HFFc6 (cell line): ENCODE results near the gene RPS29. TPM values are rescaled to one million over a fixed set of nuclear protein-coding genes. Genes with fewer than 3 reads are reported as not detected.
"Not testable (repeated sequence)": the region's sequence is repeated elsewhere in the genome, so short reads cannot be mapped to it uniquely, and the experiment has no call there.

Source experiments
- DNase-seq: peaks from one replicate; pipeline ENCODE4 v3.0.0-alpha.2; 2018
- H3K27ac Mint-ChIP-seq: 2 replicates; pipeline ENCODE4 v1.8.0; 2020; ENCODE audit warnings: mild to moderate bottlenecking, mixed read lengths
- H3K27me3 Mint-ChIP-seq: 2 replicates; pipeline ENCODE4 v1.8.0; 2021; ENCODE audit warnings: mild to moderate bottlenecking, moderate library complexity, mixed read lengths; ENCODE audit not compliant: insufficient read depth
- H3K36me3 Mint-ChIP-seq: 2 replicates; pipeline ENCODE4 v1.8.0; 2021; ENCODE audit warnings: low read depth, mixed read lengths
- H3K4me1 Mint-ChIP-seq: 2 replicates; pipeline ENCODE4 v1.8.0; 2020; ENCODE audit warnings: low read depth, mixed read lengths
- H3K4me3 Mint-ChIP-seq: 2 replicates; pipeline ENCODE4 v1.8.0; 2020; ENCODE audit warnings: mild to moderate bottlenecking, moderate library complexity, mixed read lengths
- H3K9me3 Mint-ChIP-seq: 2 replicates; pipeline ENCODE4 v1.8.0; 2020; ENCODE audit warnings: mild to moderate bottlenecking, mixed read lengths
- total RNA-seq, 6 experiments: library from RNA; stranded (reverse); fragmentation: NEBNext Ultra II Directional; extraction: Animal tissue kit (Norgen Biotek cat#: 25700); gene quantifications; 2 replicates in 1 of 6; 3 replicates in 5 of 6; pipeline ENCODE4 v1.2.3, GENCODE V29; 2021
- TF ChIP-seq, protein P1 (sequence below): fragments of 200-600 bp; sonication (generic); IDR thresholded peaks from 2 replicates; pipeline ENCODE4 v1.5.0; 2021; ENCODE audit warnings: antibody characterized with exemption, mild to moderate bottlenecking

Gene RPS29
- total RNA-seq, 6 experiments from 2014 or later = 743 to 1,241 (median 1,080) TPM

DNA sequence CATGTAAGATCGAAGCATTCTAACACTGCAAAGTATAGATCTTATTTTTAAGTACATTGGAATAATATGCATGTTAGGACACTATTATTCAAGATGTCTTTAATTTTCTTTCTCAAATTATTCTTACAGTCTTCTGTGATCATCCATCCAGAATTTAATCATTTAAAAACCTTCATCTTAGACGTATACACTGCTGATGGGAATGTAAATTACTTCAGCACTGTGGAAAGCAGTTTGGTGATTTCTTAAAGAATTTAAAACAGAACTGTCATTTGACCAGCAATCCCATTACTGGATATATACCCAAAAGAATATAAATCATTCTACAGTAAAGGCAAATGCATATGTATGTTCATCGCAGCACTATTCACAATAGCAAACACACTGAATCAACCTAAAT is 3.2 kb upstream of the RPS29 start:
- no peak for DNase-seq
- Mint-ChIP-seq H3K27ac (no peak overlapping the region), H3K27me3 (peaks cover 11% of the 10 kb centered on the region), H3K9me3 (peaks cover 17% of the 10 kb centered on the region), H3K4me3 (no peak overlapping the region), H3K36me3 (peaks cover 19% of the 10 kb centered on the region), H3K4me1 (peaks cover 31% of the 10 kb centered on the region)
- TF ChIP-seq, protein P1, sequence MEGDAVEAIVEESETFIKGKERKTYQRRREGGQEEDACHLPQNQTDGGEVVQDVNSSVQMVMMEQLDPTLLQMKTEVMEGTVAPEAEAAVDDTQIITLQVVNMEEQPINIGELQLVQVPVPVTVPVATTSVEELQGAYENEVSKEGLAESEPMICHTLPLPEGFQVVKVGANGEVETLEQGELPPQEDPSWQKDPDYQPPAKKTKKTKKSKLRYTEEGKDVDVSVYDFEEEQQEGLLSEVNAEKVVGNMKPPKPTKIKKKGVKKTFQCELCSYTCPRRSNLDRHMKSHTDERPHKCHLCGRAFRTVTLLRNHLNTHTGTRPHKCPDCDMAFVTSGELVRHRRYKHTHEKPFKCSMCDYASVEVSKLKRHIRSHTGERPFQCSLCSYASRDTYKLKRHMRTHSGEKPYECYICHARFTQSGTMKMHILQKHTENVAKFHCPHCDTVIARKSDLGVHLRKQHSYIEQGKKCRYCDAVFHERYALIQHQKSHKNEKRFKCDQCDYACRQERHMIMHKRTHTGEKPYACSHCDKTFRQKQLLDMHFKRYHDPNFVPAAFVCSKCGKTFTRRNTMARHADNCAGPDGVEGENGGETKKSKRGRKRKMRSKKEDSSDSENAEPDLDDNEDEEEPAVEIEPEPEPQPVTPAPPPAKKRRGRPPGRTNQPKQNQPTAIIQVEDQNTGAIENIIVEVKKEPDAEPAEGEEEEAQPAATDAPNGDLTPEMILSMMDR = no peak

DNA sequence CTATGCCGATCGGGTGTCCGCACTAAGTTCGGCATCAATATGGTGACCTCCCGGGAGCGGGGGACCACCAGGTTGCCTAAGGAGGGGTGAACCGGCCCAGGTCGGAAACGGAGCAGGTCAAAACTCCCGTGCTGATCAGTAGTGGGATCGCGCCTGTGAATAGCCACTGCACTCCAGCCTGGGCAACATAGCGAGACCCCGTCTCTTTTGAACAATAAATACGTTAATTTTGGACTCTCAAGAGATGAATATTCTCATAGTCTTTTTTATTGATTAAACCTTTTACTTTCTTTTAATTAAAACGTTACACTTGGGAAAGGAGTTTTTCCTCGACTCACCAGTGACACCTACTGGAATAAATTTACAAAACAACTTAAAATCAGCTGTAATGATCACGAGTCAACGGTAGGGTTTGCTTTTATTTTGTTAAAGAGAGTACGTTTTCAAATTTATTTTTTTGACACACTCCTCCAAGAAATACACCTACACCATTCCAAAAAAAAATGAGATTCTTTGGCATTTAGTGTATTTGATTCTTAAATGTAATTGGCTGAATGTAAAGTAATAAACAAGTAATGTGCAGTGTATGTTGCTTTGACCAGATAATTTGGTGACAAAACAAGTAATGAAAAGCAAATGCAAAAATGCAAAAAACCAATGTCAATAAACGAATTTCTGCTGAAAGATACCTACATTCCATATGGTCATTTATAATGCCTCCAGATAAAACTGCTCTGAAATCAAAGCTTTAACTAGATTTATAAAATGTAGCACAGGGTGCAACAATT is 687 bp upstream of the RPS29 start:
- TF ChIP-seq, protein P1 = peak; percentile 93
- Mint-ChIP-seq H3K36me3 (peaks cover 43% of the 10 kb centered on the region), H3K9me3 (peaks cover 17% of the 10 kb centered on the region), H3K27me3 (peaks cover 16% of the 10 kb centered on the region), H3K27ac (peak overlapping the region; percentile 97), H3K4me3 (peak overlapping the region; percentile 93), H3K4me1 (peaks cover 39% of the 10 kb centered on the region)
- DNase-seq = peak; percentile 86

GRCh38 chr14:49584981-49585640 is 1.1 kb downstream of the RPS29 start:
- H3K9me3 Mint-ChIP-seq = peaks cover 17% of the 10 kb centered on the region
- not testable (repeated sequence) for DNase-seq
- H3K36me3 Mint-ChIP-seq = peaks cover 51% of the 10 kb centered on the region
- H3K27me3 Mint-ChIP-seq = peaks cover 16% of the 10 kb centered on the region
- H3K27ac Mint-ChIP-seq = peak overlapping the region; percentile 97
- peak overlapping the region; percentile 93 for H3K4me3 Mint-ChIP-seq
- H3K4me1 Mint-ChIP-seq = peaks cover 49% of the 10 kb centered on the region

GRCh38 chr14:49584058-49584457 is 2.1 kb downstream of the RPS29 start:
- Mint-ChIP-seq H3K4me1 (peaks cover 49% of the 10 kb centered on the region), H3K27me3 (peaks cover 16% of the 10 kb centered on the region), H3K4me3 (peak overlapping the region; percentile 93), H3K27ac (peak overlapping the region; percentile 97; the same call in 1 of the 2 replicates), H3K9me3 (peaks cover 17% of the 10 kb centered on the region), H3K36me3 (peaks cover 51% of the 10 kb centered on the region)
- TF ChIP-seq, protein P1 = no peak
- no peak for DNase-seq

DNA sequence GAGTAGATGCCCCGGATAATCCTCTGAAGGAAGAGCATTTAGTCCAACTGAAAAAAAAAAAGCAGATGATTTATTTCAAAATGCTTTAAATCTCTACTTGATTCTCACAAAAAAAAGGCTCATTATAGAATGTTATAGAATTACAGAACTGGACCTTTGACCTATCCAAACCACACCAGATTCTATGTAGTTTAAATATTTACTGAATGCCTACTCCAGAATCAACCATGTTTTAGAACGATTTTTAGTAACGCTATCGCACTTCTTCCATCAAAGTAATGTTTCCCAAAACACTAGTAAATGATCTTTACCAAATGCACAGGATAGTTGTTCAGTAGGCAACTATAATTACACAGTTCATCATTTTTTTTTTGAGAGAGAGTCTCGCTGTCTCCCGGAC is 2.6 kb downstream of the RPS29 start:
- Mint-ChIP-seq H3K27me3 (peaks cover 16% of the 10 kb centered on the region), H3K27ac (peak overlapping the region; percentile 97; the same call in 1 of the 2 replicates), H3K36me3 (peaks cover 51% of the 10 kb centered on the region), H3K4me1 (peaks cover 49% of the 10 kb centered on the region), H3K9me3 (peaks cover 17% of the 10 kb centered on the region), H3K4me3 (peak overlapping the region; percentile 93)
- TF ChIP-seq, protein P1 = no peak
- DNase-seq = no peak
